Panc1 (cell line): ENCODE data around the gene LRRC74B. TPM values are rescaled to one million over a fixed set of nuclear protein-coding genes. Genes with fewer than 3 reads are reported as not detected.

Source experiments
- ATAC-seq: fragments of 200-7000 bp; cut with Tn5 transposase; 2 replicates; pipeline ENCODE4 v1.9.1; 2020; ENCODE audit warnings: mild to moderate bottlenecking, moderate library complexity
- BruUV-seq: library from RNA; stranded (reverse); fragments of 400-500 nt; replicated peaks from 2 replicates; lab custom pipeline; 2021; lab: Mats Ljungman, UMichigan
- CTCF ChIA-PET: fragments of 300-600 bp; sonication (Branson Sonifier 250); formaldehyde crosslinking; loops from one replicate; lab custom pipeline; 2022; ENCODE audit warnings: antibody characterized with exemption; lab: Charles Lee
- POLR2A ChIA-PET: fragments of 300-600 bp; sonication (Branson Sonifier 250); formaldehyde crosslinking; loops from one replicate; lab custom pipeline; 2022; ENCODE audit warnings: antibody characterized with exemption; lab: Charles Lee
- DNase-seq: peaks from one replicate; pipeline ENCODE4 v3.0.0-alpha.2; 2010; ENCODE audit warnings: low read depth, low spot score
- H3K27ac ChIP-seq: 2 replicates; pipeline ENCODE4 v1.5.1; 2011; ENCODE audit warnings: mild to moderate bottlenecking, low read length, inconsistent platforms
- H3K27me3 ChIP-seq: fragments of 200-500 bp; sonication (Bioruptor generic); 2 replicates; pipeline ENCODE4 v1.6.0; 2014; ENCODE audit warnings: low read length, inconsistent platforms; ENCODE audit not compliant: control insufficient read depth, insufficient read depth
- H3K36me3 ChIP-seq: fragments of 200-500 bp; sonication (Bioruptor generic); 2 replicates; pipeline ENCODE4 v1.5.1; 2014; ENCODE audit warnings: inconsistent platforms, mild to moderate bottlenecking, low read length, moderate library complexity; ENCODE audit not compliant: control insufficient read depth, insufficient read depth
- H3K4me1 ChIP-seq: 2 replicates; pipeline ENCODE4 v1.5.1; 2011; ENCODE audit warnings: inconsistent platforms, mild to moderate bottlenecking, low read length, moderate library complexity; ENCODE audit not compliant: control insufficient read depth, insufficient read depth
- H3K4me3 ChIP-seq, 2 experiments: 2 replicates each; pipeline ENCODE4 v1.5.1; 2011 to 2012; ENCODE audit warnings: low read depth in 2 of 2, low read length in 2 of 2, mild to moderate bottlenecking in 2 of 2, inconsistent platforms in 1 of 2, moderate library complexity in 1 of 2
- H3K9me3 ChIP-seq: fragments of 200-500 bp; sonication (Bioruptor generic); 2 replicates; pipeline ENCODE4 v1.5.1; 2014; ENCODE audit warnings: low read depth, mild to moderate bottlenecking, inconsistent platforms, low read length, moderate library complexity; ENCODE audit not compliant: control insufficient read depth, insufficient read depth
- CTCF ChIP-seq: fragments of 450-650 bp; IDR thresholded peaks from 2 replicates; pipeline ENCODE4 v1.5.1; 2017; ENCODE audit warnings: mild to moderate bottlenecking
- POLR2AphosphoS5 ChIP-seq: IDR thresholded peaks from 2 replicates; pipeline ENCODE4 v1.6.1; 2012; ENCODE audit warnings: mild to moderate bottlenecking, low read depth, low read length, moderate library complexity
- REST ChIP-seq, 2 experiments: IDR thresholded peaks; 2 replicates each; pipeline ENCODE4 v1.6.1; 2011 to 2012; ENCODE audit warnings: low read depth in 2 of 2, control low read depth in 1 of 2, low read length in 1 of 2, mild to moderate bottlenecking in 1 of 2, moderate library complexity in 1 of 2; ENCODE audit not compliant: insufficient read depth in 1 of 2
- SIN3A ChIP-seq: IDR thresholded peaks from 2 replicates; pipeline ENCODE4 v1.6.1; 2012; ENCODE audit warnings: low read depth, mild to moderate bottlenecking, low read length, moderate library complexity, borderline replicate concordance; ENCODE audit not compliant: insufficient read depth
- TCF7L2 ChIP-seq: IDR thresholded peaks from 2 replicates; pipeline ENCODE4 v1.6.1; 2011; ENCODE audit warnings: mild to moderate bottlenecking, low read depth, low read length, inconsistent platforms
- in situ Hi-C: cut with HindIII; loops from 2 replicates; pipeline ENCODE4 v1.10.0; 2016; ENCODE audit warnings: low sequenced_read_pairs, low pct_unique_long_range_greater_than_20kb
- intact Hi-C: fragments of 100-400 bp; cut with micrococcal nuclease; formaldehyde crosslinking; loops from one replicate; pipeline ENCODE4 v1.10.0; 2022; ENCODE audit not compliant: unreplicated experiment
- total RNA-seq: library from RNA; stranded (reverse); gene quantifications from one replicate; pipeline ENCODE4 v1.2.1, GENCODE V29; 2021; ENCODE audit not compliant: unreplicated experiment

LRRC74B gene
- total RNA-seq, 1 experiment from 2014 or later, result not detected

- ATAC-seq (no peak), DNase-seq (no peak)
- POLR2A ChIA-PET, result no interaction called here
Observed at GRCh38 chr22:21079493-21079892, 33.7 kb downstream of the LRRC74B start.

GRCh38 chr22:21080435-21081137, 34.8 kb downstream of the LRRC74B start:
- BruUV-seq, result no TSS peak
- no peak for DNase-seq
- TF ChIP-seq CTCF (no peak), SIN3A (no peak), REST (IDR thresholded peaks at IDR 0.05; ENCODE audit: insufficient read depth in 1 of 2, low read depth in 2 of 2, low read length in 1 of 2) (no peak), TCF7L2 (no peak), POLR2AphosphoS5 (no peak)
- ChIA-PET CTCF (no interaction called here), POLR2A (no interaction called here)
- no peaks in the 10 kb centered on the region for H3K36me3 ChIP-seq
- no peak overlapping the region for H3K4me3 ChIP-seq
- H3K27me3 ChIP-seq, result no peaks in the 10 kb centered on the region
- no peak for ATAC-seq
- in situ Hi-C loops, result no loop called here
- intact Hi-C loops, result no loop called here
- H3K4me1 ChIP-seq, result no peaks in the 10 kb centered on the region
- no peaks in the 10 kb centered on the region for H3K9me3 ChIP-seq
- no peak overlapping the region for H3K27ac ChIP-seq

More at GRCh38 chr22:21079493-21079892, 33.7 kb downstream of the LRRC74B start:
- in situ Hi-C loops (no loop called here), intact Hi-C loops (no loop called here)
- no peak overlapping the region for H3K27ac ChIP-seq
- H3K36me3 ChIP-seq, result no peaks in the 10 kb centered on the region
- CTCF ChIA-PET, result no interaction called here
- H3K27me3 ChIP-seq, result no peaks in the 10 kb centered on the region
- no TSS peak for BruUV-seq
- H3K4me1 ChIP-seq, result no peaks in the 10 kb centered on the region
- H3K9me3 ChIP-seq, result no peaks in the 10 kb centered on the region
- no peak overlapping the region for H3K4me3 ChIP-seq
- no peak for TF ChIP-seq POLR2AphosphoS5
- no peak for TF ChIP-seq CTCF
- no peak for TF ChIP-seq TCF7L2
- no peak for TF ChIP-seq SIN3A
- no peak for TF ChIP-seq REST (IDR thresholded peaks at IDR 0.05; ENCODE audit: insufficient read depth in 1 of 2, low read depth in 2 of 2, low read length in 1 of 2)
